ENCODE data around the gene GYG2.

The GYG2 gene

DNA sequence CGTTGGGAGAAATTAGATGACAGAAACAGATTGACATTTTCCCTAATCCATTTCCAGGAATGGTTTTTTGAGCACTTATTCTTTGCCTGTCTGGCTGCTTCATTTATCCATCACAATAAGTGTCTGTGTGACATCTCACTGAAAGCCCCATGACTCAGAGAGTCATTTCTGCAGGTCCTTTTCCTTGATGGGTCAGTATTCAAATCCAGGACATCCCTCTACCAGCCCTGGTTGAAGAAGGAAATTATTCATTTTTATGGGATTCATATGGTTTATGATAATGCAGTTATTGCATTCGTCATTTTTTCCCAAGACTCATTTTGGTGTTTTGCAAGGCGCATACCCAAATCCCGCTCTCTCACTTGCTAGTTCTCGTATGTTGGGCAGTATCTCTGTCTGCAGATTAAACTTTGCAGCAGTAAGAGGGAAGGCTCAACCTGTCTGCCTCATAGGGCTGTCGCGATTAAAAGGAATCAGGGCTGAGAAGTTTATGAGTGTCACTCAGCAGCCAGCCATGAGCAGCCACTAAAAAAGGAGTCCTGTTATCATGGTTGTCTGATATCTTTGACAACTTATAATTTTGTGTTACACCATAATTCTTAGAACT lies 44.0 kb downstream of the GYG2 start:
- H3K27me3 ChIP-seq = no peaks in the 10 kb centered on the region
- H3K36me3 ChIP-seq = no peaks in the 10 kb centered on the region
- H3K4me3 ChIP-seq (ENCODE audit: low read depth, low read length) = no peak overlapping the region
- TF ChIP-seq, protein P1, sequence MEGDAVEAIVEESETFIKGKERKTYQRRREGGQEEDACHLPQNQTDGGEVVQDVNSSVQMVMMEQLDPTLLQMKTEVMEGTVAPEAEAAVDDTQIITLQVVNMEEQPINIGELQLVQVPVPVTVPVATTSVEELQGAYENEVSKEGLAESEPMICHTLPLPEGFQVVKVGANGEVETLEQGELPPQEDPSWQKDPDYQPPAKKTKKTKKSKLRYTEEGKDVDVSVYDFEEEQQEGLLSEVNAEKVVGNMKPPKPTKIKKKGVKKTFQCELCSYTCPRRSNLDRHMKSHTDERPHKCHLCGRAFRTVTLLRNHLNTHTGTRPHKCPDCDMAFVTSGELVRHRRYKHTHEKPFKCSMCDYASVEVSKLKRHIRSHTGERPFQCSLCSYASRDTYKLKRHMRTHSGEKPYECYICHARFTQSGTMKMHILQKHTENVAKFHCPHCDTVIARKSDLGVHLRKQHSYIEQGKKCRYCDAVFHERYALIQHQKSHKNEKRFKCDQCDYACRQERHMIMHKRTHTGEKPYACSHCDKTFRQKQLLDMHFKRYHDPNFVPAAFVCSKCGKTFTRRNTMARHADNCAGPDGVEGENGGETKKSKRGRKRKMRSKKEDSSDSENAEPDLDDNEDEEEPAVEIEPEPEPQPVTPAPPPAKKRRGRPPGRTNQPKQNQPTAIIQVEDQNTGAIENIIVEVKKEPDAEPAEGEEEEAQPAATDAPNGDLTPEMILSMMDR (IDR thresholded peaks at IDR 0.05; ENCODE audit: low read depth, low read length) = no peak
- H3K9me3 ChIP-seq = no peaks in the 10 kb centered on the region
- H3K4me1 ChIP-seq = no peaks in the 10 kb centered on the region
- no peak for DNase-seq

DNA sequence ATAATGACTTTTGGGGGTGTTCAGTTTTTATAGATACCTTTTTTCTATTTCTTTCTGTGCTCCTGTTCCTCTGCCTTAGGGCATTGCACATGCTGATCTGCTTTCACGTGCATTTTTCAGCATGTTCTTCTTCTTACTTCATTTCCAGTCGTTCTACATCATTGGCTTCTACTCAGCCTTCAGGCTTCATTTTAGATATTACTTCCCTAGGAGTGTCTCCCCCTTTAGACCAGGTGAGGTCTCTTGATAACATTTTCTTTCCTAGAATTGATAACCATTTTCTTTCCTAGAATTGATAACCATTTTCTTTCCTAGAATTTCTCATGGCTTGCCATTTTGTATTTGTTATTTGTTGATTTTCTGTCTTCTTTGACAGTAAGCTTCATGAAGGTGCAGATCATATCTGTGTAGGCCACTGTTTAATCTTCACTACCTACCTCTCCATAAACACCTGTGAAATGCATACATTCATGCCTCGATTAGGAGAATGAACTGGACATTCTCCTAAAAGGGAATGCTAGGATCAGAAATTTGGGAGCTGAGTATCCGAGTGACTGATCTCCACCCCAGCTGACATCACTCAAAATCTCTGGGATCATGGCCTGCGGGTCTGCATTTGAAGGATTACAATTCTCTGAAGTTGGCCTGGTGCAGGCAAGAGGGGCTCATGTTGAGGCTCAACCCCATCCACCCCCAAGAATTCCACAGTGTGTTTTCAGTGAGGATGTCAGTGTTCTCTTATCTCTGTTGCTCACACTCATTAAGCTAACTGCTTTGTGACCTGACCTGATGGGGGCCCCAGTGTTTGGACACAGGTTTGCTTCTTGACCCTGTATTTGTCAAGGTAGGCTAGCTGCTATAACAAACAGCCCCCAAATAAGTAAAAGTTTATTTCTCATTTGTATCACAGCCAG lies 45.7 kb downstream of the GYG2 start:
- H3K36me3 ChIP-seq = no peaks in the 10 kb centered on the region
- DNase-seq = no peak
- H3K4me1 ChIP-seq = no peaks in the 10 kb centered on the region
- H3K4me3 ChIP-seq (ENCODE audit: low read depth, low read length) = no peak overlapping the region
- no peaks in the 10 kb centered on the region for H3K9me3 ChIP-seq
- H3K27me3 ChIP-seq = no peaks in the 10 kb centered on the region
- TF ChIP-seq, protein P1 (IDR thresholded peaks at IDR 0.05; ENCODE audit: low read depth, low read length) = no peak

DNA sequence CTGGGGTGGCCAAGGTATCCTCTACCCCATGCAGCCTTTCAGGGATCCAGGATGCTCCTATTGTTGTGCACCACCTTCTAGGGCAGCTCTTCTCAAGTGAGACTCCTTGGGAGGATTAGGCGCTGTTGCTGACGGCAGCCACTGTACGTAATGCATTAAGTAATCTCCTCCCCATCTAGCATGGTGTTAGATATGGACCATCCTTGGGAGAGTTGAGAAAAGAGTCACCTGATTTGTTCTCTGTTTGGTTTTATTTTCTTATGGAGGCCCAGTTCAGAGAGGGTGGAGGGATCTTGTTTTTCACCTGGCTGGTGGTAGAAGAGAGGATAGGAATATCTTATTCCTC lies 46.4 kb downstream of the GYG2 start:
- H3K27me3 ChIP-seq = no peaks in the 10 kb centered on the region
- TF ChIP-seq, protein P1 (IDR thresholded peaks at IDR 0.05; ENCODE audit: low read depth, low read length) = no peak
- H3K4me3 ChIP-seq (ENCODE audit: low read depth, low read length) = no peak overlapping the region
- no peaks in the 10 kb centered on the region for H3K9me3 ChIP-seq
- no peaks in the 10 kb centered on the region for H3K4me1 ChIP-seq
- no peak for DNase-seq
- no peaks in the 10 kb centered on the region for H3K36me3 ChIP-seq

DNA sequence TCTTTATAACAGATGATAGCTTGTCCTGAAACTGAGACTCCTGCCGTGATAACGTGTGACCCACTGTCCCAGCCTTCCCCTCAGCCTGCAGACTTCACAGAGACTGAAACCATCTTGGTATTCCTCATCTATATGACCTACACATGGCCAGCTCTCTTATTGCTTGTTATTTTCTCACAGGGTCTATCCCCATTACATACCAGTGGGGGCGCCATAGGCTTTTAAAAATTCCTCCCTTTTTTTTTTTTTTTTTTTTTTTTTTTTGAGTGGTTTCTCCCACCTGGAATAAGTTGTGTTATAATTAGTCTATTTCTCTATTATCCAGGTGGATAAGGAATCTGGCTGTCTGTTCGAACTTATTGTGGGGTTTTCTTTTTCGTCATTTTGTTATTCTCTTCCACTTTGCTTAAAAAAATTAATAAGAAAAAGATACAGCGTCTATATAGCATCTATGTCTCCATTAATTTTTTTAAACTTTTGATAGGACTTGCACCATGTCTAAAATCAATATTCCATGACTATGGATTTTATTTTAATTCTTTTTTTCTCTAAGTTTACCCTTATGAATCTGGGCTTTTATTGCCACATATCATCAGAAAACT lies 47.2 kb downstream of the GYG2 start:
- no peaks in the 10 kb centered on the region for H3K4me1 ChIP-seq
- H3K27me3 ChIP-seq = no peaks in the 10 kb centered on the region
- H3K4me3 ChIP-seq (ENCODE audit: low read depth, low read length) = no peak overlapping the region
- TF ChIP-seq, protein P1 (IDR thresholded peaks at IDR 0.05; ENCODE audit: low read depth, low read length) = 0 out of 2 replicates have a peak, but pooled peaks have one; percentile 19
- no peaks in the 10 kb centered on the region for H3K36me3 ChIP-seq
- no peaks in the 10 kb centered on the region for H3K9me3 ChIP-seq
- no peak for DNase-seq

DNA sequence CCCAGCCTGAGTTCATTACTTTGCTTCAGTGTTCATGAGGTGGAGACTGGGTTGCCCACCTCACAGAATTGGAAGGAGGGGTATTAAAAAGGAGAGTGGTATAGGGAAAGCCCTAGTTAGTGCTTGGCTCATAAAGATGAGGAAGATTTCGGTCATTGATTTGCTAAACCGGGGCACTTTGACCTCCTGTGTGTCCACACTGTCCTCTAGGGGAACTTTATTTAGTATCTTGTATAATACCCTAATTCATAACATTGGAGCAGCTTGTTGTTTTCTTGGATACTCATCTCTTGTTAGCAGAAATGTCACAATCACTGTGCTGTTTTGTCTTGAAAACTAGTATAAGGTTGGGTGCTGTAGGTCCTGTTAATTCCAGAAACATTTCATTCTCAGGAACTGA lies 49.8 kb downstream of the GYG2 start:
- Histone ChIP-seq H3K4me1 (no peaks in the 10 kb centered on the region), H3K4me3 (ENCODE audit: low read depth, low read length) (no peak overlapping the region), H3K27me3 (no peaks in the 10 kb centered on the region), H3K36me3 (no peaks in the 10 kb centered on the region), H3K9me3 (no peaks in the 10 kb centered on the region)
- TF ChIP-seq, protein P1 (IDR thresholded peaks at IDR 0.05; ENCODE audit: low read depth, low read length) = no peak
- DNase-seq = no peak

DNA sequence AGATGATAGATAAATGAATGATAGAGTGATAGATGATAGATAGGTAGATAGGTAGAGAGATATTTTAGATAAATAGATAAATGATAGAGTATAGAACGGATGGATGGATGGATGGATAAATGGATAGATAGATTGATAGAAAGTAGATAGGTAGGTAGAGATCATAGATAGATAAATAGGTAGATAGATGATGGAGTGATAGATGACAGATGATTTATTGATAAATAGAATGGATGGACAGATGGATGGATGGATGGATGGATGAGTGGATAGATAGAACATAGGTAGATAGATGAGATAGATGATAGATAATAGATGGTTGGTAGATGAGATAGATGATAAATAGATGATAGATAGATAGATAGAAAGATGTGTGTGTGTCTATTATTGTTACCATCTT lies 50.9 kb downstream of the GYG2 start:
- no peak for DNase-seq
- TF ChIP-seq, protein P1 (IDR thresholded peaks at IDR 0.05; ENCODE audit: low read depth, low read length) = no peak
- no peaks in the 10 kb centered on the region for H3K36me3 ChIP-seq
- H3K4me3 ChIP-seq (ENCODE audit: low read depth, low read length) = no peak overlapping the region
- H3K4me1 ChIP-seq = no peaks in the 10 kb centered on the region
- no peaks in the 10 kb centered on the region for H3K9me3 ChIP-seq
- H3K27me3 ChIP-seq = no peaks in the 10 kb centered on the region

Data from BE2C (cell line).